GM12873 (cell line): ENCODE data around the gene HNRNPCL1.
"Not testable (repeated sequence)": the region's sequence is repeated elsewhere in the genome, so short reads cannot be mapped to it uniquely, and the experiment has no call there.

Source experiments
- TF ChIP-seq, protein P1 (sequence below): IDR thresholded peaks from 2 replicates; pipeline ENCODE4 v1.5.1; 2012; ENCODE audit warnings: low read depth, mild to moderate bottlenecking, moderate library complexity, low read length, control low read depth; ENCODE audit not compliant: insufficient read depth; ENCODE audit errors: missing control alignments

Gene HNRNPCL1

DNA sequence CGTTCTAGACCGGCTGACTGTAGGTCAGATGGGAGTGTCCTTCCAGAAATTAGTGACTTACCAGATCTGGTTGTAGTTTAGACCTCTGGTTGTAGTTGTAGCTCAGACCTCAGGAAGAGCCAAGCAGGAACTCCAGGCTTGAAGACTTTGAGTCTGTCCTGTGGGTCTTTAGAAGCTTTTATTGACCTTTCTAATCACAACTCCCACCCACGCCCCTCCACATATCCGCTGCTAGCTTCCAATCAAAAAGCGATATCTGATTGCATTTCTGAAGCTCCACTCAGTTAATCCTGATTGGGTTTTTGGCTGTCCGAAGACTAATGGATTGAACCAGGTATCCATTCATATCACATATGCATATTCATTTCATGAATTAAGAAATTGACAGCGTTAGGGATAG lies at the start of gene HNRNPCL1:
Gene HNRNPCL1, minus strand, starts transcription at position 101 of the 400 bp plus-strand sequence. CDS start 431 bp downstream, outside the sequence.
- TF ChIP-seq, protein P1, sequence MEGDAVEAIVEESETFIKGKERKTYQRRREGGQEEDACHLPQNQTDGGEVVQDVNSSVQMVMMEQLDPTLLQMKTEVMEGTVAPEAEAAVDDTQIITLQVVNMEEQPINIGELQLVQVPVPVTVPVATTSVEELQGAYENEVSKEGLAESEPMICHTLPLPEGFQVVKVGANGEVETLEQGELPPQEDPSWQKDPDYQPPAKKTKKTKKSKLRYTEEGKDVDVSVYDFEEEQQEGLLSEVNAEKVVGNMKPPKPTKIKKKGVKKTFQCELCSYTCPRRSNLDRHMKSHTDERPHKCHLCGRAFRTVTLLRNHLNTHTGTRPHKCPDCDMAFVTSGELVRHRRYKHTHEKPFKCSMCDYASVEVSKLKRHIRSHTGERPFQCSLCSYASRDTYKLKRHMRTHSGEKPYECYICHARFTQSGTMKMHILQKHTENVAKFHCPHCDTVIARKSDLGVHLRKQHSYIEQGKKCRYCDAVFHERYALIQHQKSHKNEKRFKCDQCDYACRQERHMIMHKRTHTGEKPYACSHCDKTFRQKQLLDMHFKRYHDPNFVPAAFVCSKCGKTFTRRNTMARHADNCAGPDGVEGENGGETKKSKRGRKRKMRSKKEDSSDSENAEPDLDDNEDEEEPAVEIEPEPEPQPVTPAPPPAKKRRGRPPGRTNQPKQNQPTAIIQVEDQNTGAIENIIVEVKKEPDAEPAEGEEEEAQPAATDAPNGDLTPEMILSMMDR, result not testable (repeated sequence)

DNA sequence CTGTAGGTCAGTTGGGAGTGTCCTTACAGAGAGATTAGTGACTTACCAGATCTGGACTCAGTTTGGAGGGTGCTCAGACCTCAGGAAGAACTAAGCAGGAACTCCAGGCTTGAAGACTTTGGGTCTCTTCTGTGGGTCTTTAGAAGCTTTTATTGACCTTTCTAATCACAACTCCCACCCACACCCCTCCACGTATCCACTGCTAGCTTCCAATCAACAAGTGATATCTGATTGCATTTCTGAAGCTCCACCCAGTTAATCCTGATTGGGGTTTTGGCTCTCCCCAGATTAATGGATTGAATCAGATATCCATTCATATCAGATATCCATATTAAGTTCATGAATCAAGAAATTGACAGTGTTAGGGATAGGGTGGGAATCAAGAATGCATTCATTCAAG lies 49.6 kb upstream of the HNRNPCL1 start, which contains the start of gene PRAMEF10:
Gene PRAMEF10, minus strand, starts transcription at position 101 of the 400 bp plus-strand sequence. CDS start 2,423 bp downstream, outside the sequence.
- TF ChIP-seq, protein P1, result not testable (repeated sequence)

DNA sequence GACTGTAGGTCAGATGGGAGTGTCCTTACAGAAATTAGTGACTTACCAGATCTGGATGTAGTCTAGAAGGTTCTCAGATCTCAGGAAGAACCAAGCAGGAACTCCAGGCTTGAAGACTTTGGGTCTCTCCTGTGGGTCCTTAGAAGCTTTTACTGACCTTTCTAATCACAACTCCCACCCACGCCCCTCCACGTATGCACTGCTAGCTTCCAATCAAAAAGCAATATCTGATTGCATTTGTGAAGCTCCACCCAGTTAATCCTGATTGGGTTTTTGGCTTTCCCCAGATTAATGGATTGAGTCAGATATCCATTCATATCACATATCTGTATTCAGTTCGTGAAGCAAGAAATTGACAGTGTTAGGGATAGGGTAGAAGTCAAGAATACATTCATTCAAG lies 37.6 kb upstream of the HNRNPCL1 start, which contains the start of gene PRAMEF4:
Gene PRAMEF4, minus strand, starts transcription at position 101 of the 400 bp plus-strand sequence. CDS start 2,807 bp downstream, outside the sequence.
- TF ChIP-seq, protein P1, result not testable (repeated sequence)

DNA sequence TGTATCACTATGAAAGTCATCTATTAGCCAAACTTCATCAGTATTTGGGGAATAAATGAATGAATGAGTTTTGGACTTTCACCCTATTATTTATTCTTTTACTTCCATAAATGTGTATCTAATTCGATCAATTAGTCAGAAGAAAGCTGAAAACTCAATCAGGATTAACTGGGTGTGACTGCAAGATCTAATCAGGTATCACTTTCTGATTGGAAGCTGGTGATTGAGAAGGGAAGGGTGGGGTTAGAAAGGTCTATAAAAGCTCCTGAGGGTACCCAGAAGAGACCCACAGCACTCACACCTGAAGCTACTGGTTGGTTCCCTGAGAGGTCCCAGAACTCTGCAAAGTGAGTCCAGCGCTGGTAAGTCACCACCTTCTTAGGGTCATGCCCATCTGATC lies 8.3 kb upstream of the HNRNPCL1 start, which contains the start of gene PRAMEF2:
Gene PRAMEF2, plus strand, starts transcription at position 301 of the 400 bp plus-strand sequence. CDS start 1,924 bp downstream, outside the sequence.
- TF ChIP-seq, protein P1, result not testable (repeated sequence)

DNA sequence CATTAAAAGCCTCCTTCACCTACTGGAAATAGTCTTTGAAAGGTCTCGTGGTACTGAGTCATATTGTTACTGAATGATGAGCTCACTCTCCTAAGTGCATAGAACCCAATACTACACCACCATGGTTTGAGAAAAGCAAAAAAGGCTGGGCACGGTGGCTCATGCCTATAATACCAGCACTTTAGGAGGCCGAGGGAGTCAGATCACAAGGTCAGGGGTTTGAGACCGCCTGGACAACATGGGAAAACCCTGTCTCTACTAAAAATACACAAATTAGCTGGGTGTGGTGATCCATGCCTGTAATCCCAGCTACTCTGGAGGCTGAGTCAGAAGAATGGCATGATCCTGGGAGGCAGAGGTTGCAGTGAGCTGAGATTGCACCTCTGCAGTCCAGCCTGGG lies 3.3 kb upstream of the HNRNPCL1 start:
- TF ChIP-seq, protein P1, result no peak

DNA sequence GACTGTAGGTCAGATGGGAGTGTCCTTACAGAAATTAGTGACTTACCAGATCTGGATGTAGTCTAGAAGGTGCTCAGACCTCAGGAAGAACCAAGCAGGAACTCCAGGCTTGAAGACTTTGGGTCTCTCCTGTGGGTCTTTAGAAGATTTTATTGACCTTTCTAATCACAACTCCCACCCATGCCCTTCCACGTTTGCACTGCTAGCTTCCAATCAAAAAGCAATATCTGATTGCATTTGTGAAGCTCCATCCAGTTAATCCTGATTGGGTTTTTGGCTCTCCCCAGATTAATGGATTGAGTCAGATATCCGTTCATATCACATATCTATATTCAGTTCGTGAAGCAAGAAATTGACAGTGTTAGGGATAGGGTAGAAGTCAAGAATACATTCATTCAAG lies 17.2 kb downstream of the HNRNPCL1 start, which contains the start of gene PRAMEF11:
Gene PRAMEF11, minus strand, starts transcription at position 101 of the 400 bp plus-strand sequence. CDS start 2,621 bp downstream, outside the sequence.
- TF ChIP-seq, protein P1, result not testable (repeated sequence)

DNA sequence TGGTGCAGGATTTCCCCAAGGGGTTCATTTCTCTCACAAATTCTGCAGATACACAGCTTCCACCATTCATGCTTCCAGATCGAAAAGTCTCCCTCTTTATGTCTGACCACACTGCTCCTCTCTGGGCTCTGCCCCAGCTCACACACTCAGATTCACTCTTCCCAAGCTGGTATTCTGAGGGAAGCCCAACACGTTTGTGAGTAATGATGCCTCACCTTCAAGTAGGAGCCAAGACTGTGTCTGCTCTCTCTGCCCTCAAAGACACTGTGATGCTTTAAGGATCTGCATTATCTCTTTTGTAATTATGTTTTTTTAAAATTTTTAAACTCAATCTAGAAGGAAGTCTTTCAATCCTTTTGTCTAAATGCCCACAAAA lies 37.1 kb downstream of the HNRNPCL1 start:
- TF ChIP-seq, protein P1, result no peak
